WERI-Rb-1 (cell line): ENCODE measurements around the gene CD40.

Experiments used
- DNase-seq: peaks from one replicate; pipeline ENCODE4 v3.0.0-alpha.2; 2020
- H3K27ac ChIP-seq: fragments of 250-450 bp; sonication (Bioruptor Pico); 2 replicates; pipeline ENCODE4 v1.5.1; 2020; ENCODE audit warnings: mild to moderate bottlenecking, moderate library complexity
- H3K27me3 ChIP-seq: fragments of 250-450 bp; sonication (Bioruptor Pico); 2 replicates; pipeline ENCODE4 v1.5.1; 2021; ENCODE audit warnings: mild to moderate bottlenecking, low read depth, moderate library complexity; ENCODE audit not compliant: insufficient read depth, severe bottlenecking
- H3K36me3 ChIP-seq: fragments of 250-450 bp; sonication (Bioruptor Pico); 2 replicates; pipeline ENCODE4 v1.5.1; 2020; ENCODE audit warnings: mild to moderate bottlenecking, moderate library complexity
- H3K4me3 ChIP-seq: 2 replicates; pipeline ENCODE4 v1.5.1; 2011; ENCODE audit warnings: low read depth, mild to moderate bottlenecking, control low read depth, low read length
- H3K9me3 ChIP-seq: fragments of 250-450 bp; sonication (Bioruptor Pico); 2 replicates; pipeline ENCODE4 v1.5.1; 2021; ENCODE audit warnings: mild to moderate bottlenecking, moderate library complexity; ENCODE audit not compliant: severe bottlenecking
- TF ChIP-seq, protein P1 (sequence below): IDR thresholded peaks from 2 replicates; pipeline ENCODE4 v1.5.1; 2011; ENCODE audit warnings: low read depth, mild to moderate bottlenecking, control low read depth, inconsistent platforms, low read length

CD40 gene

DNA sequence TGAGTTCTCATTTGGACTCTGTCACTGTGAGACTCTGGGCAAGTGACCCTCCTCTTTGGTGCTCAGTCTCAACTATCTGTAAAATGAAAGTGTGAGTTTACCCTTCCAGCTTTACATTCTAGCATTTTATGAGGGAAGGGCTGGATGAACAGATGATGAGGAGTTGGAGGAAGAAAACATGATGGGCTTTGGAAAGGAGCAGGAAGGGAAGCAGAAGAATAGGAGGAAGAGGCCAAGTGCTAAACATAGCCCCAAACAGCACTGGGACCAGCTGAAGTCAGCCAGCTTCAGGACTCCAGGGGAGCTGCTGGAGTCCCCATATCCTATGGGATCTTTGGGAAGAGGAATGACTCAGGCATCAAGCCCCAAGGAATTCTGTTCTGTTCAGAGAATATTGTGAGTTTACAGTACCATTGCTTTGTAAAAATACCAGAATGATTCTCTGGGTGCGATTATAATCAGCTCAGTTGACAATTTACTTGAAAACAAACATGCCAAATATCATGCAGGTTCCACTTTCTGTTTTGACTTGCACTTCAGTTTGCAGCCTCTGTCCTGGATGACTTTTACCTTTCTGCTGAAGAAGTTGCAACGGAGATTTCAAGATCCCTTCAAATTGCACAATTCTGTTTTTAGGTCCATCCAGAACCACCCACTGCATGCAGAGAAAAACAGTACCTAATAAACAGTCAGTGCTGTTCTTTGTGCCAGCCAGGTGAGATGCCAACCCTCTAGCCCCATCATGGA, 3.2 kb downstream of the CD40 start:
- TF ChIP-seq, protein P1, sequence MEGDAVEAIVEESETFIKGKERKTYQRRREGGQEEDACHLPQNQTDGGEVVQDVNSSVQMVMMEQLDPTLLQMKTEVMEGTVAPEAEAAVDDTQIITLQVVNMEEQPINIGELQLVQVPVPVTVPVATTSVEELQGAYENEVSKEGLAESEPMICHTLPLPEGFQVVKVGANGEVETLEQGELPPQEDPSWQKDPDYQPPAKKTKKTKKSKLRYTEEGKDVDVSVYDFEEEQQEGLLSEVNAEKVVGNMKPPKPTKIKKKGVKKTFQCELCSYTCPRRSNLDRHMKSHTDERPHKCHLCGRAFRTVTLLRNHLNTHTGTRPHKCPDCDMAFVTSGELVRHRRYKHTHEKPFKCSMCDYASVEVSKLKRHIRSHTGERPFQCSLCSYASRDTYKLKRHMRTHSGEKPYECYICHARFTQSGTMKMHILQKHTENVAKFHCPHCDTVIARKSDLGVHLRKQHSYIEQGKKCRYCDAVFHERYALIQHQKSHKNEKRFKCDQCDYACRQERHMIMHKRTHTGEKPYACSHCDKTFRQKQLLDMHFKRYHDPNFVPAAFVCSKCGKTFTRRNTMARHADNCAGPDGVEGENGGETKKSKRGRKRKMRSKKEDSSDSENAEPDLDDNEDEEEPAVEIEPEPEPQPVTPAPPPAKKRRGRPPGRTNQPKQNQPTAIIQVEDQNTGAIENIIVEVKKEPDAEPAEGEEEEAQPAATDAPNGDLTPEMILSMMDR: no peak
- no peak for DNase-seq
- Histone ChIP-seq H3K27ac (no peak overlapping the region), H3K27me3 (no peaks in the 10 kb centered on the region), H3K9me3 (no peaks in the 10 kb centered on the region), H3K4me3 (no peak overlapping the region), H3K36me3 (no peaks in the 10 kb centered on the region)

DNA sequence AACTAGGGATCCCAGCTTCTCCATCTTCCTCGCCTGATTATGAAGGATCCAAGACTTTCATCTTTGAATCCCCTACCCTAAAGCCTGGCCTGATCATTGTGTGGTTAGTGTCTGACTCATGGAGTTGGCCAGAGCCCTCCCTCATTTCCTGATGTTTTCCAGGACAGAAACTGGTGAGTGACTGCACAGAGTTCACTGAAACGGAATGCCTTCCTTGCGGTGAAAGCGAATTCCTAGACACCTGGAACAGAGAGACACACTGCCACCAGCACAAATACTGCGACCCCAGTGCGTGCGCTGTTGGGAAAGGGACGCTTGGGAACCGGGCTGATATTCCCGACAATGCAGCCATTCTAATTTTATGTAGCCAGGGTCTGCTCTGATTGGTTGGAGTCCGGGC, 4.0 kb downstream of the CD40 start:
- no peak for DNase-seq
- H3K4me3 ChIP-seq: no peak overlapping the region
- no peaks in the 10 kb centered on the region for H3K9me3 ChIP-seq
- no peaks in the 10 kb centered on the region for H3K36me3 ChIP-seq
- no peaks in the 10 kb centered on the region for H3K27me3 ChIP-seq
- no peak overlapping the region for H3K27ac ChIP-seq
- TF ChIP-seq, protein P1: no peak

DNA sequence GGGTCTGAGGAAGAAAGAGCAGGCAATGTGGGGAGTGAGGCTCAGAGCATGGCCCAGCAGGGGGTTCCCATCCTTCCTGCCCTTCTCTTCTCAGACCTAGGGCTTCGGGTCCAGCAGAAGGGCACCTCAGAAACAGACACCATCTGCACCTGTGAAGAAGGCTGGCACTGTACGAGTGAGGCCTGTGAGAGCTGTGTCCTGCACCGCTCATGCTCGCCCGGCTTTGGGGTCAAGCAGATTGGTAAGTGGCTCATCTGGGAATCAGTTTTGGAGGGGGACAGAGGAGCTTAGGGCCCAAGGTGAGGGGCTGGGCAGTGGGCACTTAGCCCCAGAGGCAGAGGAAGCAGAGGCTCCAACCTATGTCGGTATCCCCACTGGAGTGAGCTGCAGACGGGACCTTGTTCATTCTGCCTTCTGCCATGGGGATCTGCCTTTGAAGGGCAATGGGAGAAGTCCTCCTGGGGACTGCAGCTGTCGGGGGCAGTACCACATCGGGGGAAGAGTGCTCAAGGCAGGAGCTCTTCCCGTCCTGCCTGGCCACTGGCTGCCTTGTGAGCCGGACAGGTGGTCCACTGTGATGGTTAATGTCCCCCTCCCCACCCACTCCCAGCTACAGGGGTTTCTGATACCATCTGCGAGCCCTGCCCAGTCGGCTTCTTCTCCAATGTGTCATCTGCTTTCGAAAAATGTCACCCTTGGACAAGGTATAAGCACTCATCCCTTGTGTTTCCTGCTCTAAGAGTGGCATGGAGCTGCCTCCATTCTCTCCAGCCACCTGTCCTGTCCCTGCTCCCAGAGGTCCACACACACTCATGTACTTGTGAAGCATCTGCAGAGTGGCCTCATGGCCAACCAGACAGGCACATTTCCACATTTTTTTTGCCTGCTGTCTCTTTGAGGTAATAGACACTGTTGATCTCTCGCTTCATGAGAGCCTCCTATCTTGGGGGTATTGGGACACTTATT, 4.7 kb downstream of the CD40 start:
- Histone ChIP-seq H3K36me3 (no peaks in the 10 kb centered on the region), H3K9me3 (no peaks in the 10 kb centered on the region), H3K4me3 (no peak overlapping the region), H3K27me3 (no peaks in the 10 kb centered on the region), H3K27ac (no peak overlapping the region)
- DNase-seq: no peak
- TF ChIP-seq, protein P1: no peak

DNA sequence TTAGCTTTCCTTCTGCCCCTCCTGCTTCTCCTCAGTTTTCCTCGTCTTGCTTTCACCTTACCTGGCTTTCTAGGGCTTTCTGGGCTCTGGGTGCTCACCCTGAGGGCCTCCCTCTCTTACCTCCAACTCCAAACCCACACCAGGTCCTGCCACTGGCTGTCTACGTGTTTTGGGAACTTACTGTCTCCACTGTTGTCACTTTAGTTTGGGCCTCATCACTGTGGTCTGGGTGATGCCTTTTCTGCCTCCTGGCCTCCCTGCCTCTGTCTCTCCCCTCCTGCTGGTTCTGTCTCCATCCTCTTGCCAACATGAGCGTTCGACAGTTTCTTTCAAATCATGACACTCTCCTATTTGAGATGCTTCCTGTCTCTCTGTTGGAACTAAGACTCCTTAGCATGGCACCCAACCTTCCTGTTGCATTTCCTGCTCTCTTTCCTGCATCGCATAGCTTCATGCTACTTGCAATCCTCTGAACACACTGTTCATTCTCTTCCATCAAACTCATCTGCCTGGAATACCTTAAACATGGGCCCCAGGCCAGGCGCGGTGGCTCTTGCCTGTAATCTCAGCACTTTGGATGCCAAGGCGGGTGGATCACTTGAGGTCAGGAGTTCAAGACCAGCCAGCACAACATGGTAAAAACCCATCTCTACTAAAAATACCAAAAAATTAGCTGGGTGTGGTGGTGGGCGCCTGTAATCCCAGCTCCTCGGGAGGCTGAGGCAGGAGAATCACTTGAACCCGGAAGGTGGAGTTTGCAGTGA, 5.5 kb downstream of the CD40 start:
- Histone ChIP-seq H3K9me3 (no peaks in the 10 kb centered on the region), H3K27me3 (no peaks in the 10 kb centered on the region), H3K36me3 (no peaks in the 10 kb centered on the region), H3K27ac (no peak overlapping the region), H3K4me3 (no peak overlapping the region)
- no peak for DNase-seq
- TF ChIP-seq, protein P1: no peak

DNA sequence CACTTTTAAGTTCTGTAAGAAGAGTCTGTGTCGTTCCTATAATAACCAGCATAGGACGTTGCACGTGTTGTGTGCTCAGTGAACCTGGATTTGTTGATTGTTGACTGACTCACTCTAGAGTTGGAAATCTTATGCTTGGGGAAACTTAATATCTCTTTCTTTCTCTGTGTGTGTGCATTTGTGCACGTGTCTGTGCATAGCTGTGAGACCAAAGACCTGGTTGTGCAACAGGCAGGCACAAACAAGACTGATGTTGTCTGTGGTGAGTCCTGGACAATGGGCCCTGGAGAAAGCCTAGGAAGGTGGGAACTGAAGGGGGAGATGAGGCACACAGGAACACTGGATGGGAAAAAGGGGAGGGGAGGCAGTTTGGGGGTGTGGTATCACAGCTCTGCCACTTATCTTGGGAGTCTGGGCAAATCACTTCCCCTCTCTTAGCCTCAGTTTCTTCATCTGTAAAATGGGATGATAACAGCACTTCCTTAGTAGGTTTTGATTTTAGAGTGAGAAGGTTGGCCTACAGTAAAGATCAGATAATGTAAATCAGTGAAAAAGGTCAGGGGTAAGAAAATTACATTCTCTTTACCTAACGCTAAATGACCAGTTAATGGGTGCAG, 8.4 kb downstream of the CD40 start:
- H3K27ac ChIP-seq: no peak overlapping the region

More for the DNA sequence above, 8.4 kb downstream of the CD40 start:
- Histone ChIP-seq H3K4me3 (no peak overlapping the region), H3K36me3 (no peaks in the 10 kb centered on the region), H3K9me3 (no peaks in the 10 kb centered on the region), H3K27me3 (no peaks in the 10 kb centered on the region)
- no peak for DNase-seq
- TF ChIP-seq, protein P1: no peak
